ENCODE measurements around the gene TGFB2. TPM values are rescaled to one million over a fixed set of nuclear protein-coding genes. Genes with fewer than 3 reads are reported as not detected.

TGFB2 gene
- polyA plus RNA-seq, 10 donors: 40.9 to 97.0 (median 59.8) TPM

DNA sequence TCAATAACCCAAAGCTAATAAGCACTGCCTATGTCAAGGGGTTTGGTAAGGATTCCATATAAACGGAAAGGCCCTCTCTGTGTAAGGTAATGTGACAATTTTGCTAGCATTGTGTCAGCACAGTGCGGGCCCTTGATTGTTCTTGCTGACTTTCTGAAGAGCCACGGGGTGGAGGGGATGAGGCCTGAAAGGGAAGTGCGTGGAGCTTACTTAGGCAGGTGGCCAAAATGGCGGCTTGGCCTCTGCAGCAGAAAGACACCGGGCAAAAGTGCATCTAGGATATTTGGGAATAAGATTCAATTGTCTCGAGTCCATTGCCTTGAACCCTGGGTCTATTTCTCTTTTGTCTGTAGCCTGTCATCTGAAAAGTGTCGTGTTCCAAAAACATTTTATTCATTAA is 114.3 kb downstream of the TGFB2 start:
- DNase-seq: no peak

DNA sequence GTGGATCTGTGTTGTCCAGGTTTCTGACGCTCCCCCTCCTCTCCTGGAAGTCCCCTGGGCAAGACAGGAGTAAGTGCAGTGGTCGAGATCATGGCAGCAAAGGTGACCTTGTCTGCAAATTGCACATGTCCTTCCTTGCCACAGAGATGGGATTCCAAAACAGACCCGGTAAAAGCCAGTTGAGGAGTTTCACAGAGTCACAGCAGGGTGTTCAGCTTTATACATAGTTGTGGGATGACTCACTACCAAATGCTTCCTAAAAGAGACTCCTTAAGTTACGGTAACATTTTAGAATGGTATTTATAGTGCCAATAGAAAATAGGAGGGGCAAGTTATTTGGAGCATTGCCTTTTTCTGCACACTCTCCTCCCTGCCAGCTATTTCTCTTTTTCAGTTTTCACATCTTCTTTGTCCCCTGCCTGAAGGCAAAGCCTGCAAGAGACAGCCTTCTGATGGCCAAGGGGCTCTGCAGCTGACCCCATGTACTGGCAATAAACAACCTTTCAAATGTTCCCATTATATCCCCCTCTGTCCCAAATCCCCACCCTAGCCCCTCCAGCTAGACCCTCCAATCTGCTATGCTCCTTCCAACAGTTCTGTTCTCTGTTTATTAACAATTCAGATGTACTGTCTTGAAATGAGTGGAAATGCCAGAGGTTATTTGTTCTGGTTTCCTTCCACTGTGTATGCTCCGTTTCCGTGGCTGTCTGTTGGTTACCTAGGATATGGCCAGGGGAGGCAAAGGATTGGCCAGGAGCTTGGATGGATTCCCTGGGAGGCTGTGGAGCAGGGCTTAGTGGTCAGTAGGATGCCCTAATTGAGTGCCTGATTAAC is 115.0 kb downstream of the TGFB2 start:
- DNase-seq: peak; percentile 73 to 89 (median 88)

DNA sequence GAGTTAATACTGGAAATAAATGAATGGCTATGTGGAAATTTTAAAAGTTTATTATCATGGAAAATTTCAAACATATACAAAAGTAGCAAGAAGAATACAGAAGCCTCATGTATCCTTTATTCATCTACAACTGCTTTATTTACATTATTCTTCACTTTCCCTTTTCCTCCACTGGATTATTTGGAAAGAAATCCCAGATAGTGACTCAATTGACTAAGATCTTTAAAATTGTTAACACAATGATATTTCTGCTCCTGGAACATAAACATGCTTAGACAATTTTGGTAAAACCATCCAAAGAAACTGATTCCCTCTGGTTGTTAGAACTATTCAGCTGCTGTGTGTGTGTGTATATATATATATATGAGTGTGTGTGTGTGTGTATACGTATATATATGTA is 116.2 kb downstream of the TGFB2 start:
- no peak for DNase-seq

DNA sequence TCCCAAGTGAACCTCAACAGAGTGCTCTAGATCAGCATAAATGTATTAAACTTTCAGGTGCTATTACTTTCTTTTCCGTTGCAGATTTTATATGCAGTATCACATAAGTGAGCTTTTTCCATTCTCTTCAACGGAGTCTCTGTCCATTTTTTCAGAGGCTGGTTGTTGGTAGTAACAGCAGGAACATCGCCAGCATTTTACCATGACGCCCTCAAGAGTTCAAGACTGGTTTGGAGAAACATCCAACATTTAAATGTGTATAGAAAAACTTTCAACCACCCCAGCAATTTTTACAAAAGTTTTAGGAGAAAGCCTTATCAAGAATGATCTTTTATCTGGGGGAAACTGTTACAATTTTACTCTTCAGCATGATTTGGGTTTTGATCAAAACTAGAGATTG is 117.0 kb downstream of the TGFB2 start:
- no peak for DNase-seq

DNA sequence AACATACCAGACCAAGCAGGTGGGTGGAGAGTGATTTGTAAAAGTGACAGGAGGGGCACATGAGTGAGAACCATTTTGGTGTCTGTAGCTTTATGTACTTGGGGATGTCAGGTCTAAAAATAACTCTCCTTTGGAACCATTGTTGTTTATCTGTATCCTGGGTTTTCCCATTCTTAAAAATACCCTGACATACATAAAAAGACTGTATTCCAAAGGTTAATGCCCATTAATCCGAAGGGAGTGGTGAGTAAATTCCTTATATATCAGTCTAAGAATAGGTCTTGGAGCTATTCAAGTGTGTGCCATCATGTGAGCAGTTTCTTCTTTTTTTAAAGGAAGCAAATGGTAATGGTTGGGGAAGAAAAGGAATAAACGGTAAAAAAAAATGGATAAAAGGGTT is 117.5 kb downstream of the TGFB2 start:
- DNase-seq: peak in 1 of 3 donors; percentile 57

DNA sequence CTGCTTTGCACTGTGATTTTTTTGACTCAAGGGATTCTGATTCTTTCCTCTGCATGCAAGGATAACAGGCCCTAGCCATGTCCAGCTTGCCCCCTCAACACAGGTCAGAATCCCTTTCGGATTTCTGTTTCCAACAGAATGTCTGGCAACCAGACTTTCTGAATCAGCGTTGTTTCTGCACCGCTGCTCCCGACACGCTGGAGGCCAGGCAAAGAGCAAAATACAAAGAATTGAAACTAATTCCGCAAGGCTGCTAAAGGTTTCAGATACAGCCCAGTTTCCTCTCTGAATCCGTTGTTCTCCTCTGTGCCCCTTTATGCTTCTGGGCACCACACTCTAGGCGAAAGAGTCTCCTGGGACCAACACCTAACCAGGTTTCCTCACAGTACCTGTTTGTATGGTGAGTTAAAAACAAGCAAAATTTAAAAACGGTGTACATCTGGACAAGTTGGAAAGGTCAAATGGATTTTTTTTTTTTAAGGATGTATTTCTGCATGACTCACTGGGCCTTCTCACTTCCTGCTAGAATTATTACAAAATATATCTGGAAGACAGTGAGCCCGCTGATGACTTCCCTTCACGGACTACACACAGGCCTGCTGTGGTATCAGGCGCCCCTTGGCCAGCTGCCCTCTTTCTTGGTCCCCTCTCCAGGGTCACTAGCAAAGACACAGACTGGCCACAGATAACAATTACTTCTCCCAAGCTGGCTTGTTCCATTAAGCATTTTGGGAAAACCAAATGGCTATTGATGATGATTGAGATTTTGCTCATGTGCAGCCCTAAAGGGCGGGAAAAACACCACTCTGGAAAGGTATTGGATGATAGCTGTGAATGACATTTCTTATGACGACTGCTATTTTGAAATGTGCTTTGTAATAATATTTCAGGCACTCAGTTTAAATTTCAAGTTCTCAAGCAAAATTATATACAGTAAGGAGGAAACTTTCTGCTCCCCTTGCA is 118.3 kb downstream of the TGFB2 start:
- peak in 2 of 3 donors; percentile 59 to 85 for DNase-seq

GRCh38 chr1:218464871-218465270 is 119.7 kb downstream of the TGFB2 start:
- DNase-seq: no peak

DNA sequence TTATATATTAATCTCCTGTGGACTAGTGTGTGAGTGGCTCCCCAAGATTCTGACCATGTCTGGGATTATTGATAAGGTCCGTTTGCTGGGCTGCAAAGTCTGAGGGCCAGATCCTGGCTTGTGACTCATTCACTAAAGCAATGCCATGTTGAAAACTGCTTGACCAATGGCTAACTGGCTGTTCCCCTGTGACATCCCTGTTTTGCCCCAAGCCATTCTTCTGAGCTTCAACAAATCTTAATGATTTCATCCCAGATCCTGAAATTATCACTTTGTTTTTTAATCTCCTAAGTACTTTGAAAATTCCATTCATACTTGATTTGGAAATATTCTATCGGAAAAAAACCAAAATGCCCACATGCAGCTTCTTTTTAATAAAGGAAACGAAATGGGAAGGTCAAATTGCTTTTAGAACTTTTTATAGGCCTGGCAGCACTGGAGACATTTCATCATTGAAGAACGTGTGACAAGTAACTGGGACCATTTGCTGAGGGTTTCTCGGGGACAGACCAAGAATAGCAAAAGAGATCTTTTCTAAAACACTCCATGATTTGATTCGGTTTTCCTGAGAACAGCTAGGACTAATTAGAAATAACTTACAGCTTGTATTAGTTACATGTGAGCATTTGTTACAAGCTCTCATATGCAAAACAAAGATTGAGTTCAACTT is 121.3 kb downstream of the TGFB2 start:
- DNase-seq: no peak

DNA sequence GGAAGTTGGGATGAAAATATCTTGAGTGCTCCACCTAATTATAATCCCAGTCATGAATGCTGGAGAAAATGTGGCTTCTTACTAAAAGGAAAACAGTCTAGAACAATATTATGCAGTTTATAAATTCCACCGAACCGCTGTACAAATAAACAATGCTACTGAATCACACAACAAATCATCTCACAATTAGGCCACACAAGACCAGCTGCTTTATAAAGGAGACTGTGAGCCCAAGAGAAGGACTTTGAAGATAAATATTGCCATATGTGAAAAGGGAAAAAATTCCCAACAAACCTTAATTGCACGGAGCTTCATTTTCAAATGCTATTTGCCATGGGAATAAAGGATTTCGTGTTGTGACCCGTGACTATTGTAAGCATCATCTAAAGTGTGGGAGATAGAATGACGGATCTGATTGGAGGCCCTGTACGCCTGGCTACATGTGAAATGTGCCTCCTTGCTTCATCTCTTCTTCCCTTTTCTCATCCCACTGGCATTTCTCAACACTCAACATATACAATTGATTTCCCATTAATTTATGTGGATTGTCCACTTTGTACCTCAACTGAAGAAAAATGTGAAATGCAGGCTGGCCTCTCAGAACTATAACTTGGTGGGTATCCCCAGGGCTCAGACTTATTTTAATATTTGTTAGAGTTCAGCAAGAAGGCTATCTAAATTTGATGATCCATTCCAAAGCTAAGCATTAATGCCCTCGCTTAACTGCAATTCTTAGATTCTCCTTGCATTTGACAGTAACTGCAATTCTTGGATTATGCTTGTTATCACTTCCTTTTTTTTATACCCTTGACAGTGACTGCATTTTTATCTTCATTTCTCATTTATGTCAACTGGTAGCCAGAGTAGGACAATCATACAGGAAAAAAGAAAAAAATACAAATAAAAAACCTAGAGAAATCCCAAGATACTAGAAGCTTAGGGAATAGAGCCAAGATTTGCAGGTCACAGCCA is 122.3 kb downstream of the TGFB2 start:
- DNase-seq: no peak

DNA sequence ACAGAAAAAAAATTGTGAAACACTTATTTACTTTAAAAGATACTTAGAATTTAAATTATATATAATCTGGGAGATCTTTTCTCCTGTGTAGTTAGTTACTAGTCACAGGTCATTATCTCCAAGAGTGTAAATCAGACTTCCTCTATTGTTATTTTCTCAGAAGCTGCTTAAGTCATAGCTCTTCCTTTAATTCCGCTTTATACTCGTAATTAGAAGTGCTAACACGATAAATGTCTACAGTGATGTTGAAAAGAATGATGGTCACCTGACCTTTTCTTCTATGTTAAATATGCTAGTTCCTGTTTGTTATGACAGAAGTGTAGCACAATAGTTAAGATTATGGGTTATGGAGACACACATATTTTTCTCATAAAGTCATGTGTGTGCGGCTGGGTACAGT is 123.6 kb downstream of the TGFB2 start:
- DNase-seq: no peak

DNA sequence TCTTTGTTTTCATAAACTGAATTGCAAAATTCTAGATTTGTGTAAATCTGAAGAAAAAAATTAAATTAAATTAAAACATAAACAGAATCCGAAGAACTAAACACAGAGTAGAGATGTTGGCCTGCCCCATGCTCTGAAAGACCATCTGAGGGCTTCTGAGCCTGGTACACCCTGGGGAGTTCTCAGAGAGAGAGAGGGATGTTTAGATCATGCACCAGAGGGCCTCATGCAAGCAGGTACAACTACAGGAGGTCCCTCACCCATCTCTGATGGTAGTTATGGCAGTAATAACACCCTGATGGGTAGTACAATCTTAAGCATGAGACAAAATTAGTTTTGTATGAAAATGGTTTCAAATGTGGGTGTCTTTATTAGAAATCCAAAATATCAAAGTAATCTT is 127.7 kb downstream of the TGFB2 start:
- no peak for DNase-seq

GRCh38 chr1:218473522-218473921 is 128.4 kb downstream of the TGFB2 start:
- peak in 1 of 3 donors; percentile 62 for DNase-seq

- no peak for DNase-seq
These were observed 129.0 kb downstream of the TGFB2 start for GRCh38 chr1:218474128-218474527.

DNA sequence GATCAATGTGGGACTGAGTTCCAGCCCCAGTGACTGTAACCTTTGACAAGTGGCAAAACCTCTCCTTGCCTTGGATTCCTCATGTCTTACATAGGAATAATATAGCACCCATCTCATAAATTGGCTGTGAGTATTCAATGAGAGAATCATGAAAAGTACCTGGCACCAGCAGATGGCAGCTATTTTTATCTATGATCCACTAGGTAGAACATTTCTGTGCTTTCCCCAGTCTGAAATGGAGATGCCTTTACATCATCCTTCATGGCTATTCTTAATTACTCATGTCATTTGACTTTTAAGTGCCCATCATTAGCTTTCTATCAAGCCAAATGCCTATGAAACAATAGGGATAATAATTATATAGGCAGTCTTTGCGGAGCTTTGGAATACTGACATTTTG is 130.1 kb downstream of the TGFB2 start:
- no peak for DNase-seq

GRCh38 chr1:218475699-218476098 is 130.6 kb downstream of the TGFB2 start:
- DNase-seq: no peak

DNA sequence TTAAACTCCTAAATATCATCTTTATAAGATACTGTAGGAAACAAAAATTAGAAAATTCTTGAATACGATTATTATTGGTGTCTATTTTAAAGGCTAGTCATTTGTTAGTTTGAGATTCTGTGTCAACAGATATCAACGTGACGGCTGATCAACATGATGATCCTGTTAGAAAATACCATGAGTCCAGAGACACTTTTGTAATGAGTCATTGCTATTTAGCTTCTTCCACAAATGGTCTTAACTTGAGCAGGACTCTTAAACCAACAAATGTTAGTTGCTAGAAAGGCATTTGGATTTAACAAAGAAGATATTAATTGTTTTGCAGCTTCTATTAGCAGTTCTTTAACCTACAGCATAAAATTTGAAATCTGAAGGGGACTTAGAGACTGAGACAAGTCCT is 131.2 kb downstream of the TGFB2 start:
- DNase-seq: peak in 1 of 3 donors; percentile 75

DNA sequence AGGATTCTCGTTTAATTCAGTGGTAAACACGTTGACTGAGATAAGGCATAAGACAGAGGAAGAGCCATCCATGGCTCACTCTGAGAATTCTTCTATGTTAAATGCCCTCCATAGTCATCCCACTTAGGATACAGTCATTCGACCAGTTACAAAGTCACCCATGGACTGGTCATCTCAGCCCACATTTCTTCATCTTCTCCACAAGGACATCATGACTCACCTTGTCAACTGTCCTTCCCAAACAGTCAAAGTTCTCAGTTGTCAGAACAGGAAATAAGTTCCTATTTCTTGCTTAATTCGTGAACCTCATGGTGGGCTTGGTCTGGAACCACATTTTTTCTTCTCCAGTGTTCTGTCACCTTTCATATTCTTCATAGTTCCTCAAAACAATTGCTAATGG is 133.2 kb downstream of the TGFB2 start:
- no peak for DNase-seq

GRCh38 chr1:218479436-218480115 is 134.4 kb downstream of the TGFB2 start:
- DNase-seq: no peak

- peak in 1 of 3 donors; percentile 84 for DNase-seq
These were observed 135.0 kb downstream of the TGFB2 start for GRCh38 chr1:218480137-218480536.

DNA sequence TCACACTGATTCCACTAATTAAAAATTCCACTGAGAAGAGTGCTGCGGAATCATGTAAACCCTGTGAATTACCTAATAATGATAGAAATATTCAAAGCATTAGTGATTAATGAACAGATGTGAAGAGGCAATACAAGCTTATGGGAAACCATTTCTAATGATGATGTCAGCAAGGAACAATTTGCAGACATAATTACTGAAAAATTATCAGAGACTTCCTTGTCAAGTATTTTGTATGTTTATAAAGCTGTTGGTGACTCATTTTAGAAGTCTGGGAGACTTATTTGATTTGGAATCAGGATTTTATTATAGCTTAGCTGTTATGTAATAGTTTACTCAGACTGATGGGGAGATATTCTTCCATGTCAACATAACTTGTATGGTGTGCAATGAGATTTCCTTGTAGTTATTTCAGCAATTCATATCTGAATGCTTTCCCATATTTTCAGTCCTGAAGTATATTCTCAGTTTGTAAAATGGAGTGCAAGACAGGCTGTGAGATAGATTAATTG is 135.5 kb downstream of the TGFB2 start:
- peak in 1 of 3 donors; percentile 76 for DNase-seq
